CD4-positive, alpha-beta memory T cell (primary cell): ENCODE data around the gene CERT1. TPM values are rescaled to one million over a fixed set of nuclear protein-coding genes. Genes with fewer than 3 reads are reported as not detected.

Source experiments
- CTCF ChIA-PET: fragments of 350-600 bp; sonication (Branson Sonifier 250); formaldehyde crosslinking; loops from one replicate; lab custom pipeline; 2021; ENCODE audit warnings: inconsistent platforms; ENCODE audit not compliant: partially characterized antibody; lab: Charles Lee
- POLR2A ChIA-PET: fragments of 350-600 bp; sonication (Branson Sonifier 250); formaldehyde crosslinking; loops from one replicate; lab custom pipeline; 2021; ENCODE audit not compliant: partially characterized antibody; lab: Charles Lee
- DNase-seq, 5 donors: peaks; one replicate each; pipeline versions ENCODE4 v3.0.0 to v3.0.0-alpha.2; 2020 to 2022; ENCODE audit warnings: mixed read lengths in 1 of 5
- H3K27ac ChIP-seq: one replicate; pipeline ENCODE4 v1.7.0; 2013; ENCODE audit warnings: low read depth, low read length
- H3K27me3 ChIP-seq: 2 replicates; pipeline ENCODE4 v1.7.0; 2013; ENCODE audit warnings: mild to moderate bottlenecking, low read length, moderate library complexity; ENCODE audit not compliant: insufficient read depth
- H3K36me3 ChIP-seq: 2 replicates; pipeline ENCODE4 v1.7.0; 2013; ENCODE audit warnings: mild to moderate bottlenecking, low read length, moderate library complexity; ENCODE audit not compliant: insufficient read depth
- H3K4me1 ChIP-seq: 2 replicates; pipeline ENCODE4 v1.7.0; 2013; ENCODE audit warnings: mild to moderate bottlenecking, low read length, moderate library complexity; ENCODE audit not compliant: insufficient read depth
- H3K4me3 ChIP-seq, 2 donors: one replicate each; pipeline ENCODE4 v1.7.0; 2013; ENCODE audit warnings: low read length in 2 of 2, mild to moderate bottlenecking in 1 of 2
- H3K9me3 ChIP-seq, 2 donors: one replicate each; pipeline ENCODE4 v1.7.0; 2013; ENCODE audit warnings: low read length in 2 of 2, control low read depth in 1 of 2; ENCODE audit not compliant: control insufficient read depth in 1 of 2
- H3K27ac Mint-ChIP-seq, 7 donors: one replicate each; pipeline ENCODE4 v1.8.0; 2020 to 2021; ENCODE audit warnings: mixed read lengths in 7 of 7, mild to moderate bottlenecking in 6 of 7, inconsistent platforms in 3 of 7, moderate library complexity in 3 of 7
- H3K27me3 Mint-ChIP-seq, 2 donors: one replicate each; pipeline ENCODE4 v1.8.0; 2020 to 2021; ENCODE audit warnings: mixed read lengths in 2 of 2
- H3K36me3 Mint-ChIP-seq, 2 donors: one replicate each; pipeline ENCODE4 v1.8.0; 2020 to 2021; ENCODE audit warnings: mixed read lengths in 2 of 2, inconsistent platforms in 1 of 2, mild to moderate bottlenecking in 1 of 2
- H3K4me1 Mint-ChIP-seq, 4 donors: one replicate each; pipeline ENCODE4 v1.8.0; 2020 to 2021; ENCODE audit warnings: mixed read lengths in 4 of 4, mild to moderate bottlenecking in 1 of 4
- H3K4me3 Mint-ChIP-seq, 8 donors: one replicate each; pipeline ENCODE4 v1.8.0; 2020 to 2021; ENCODE audit warnings: mixed read lengths in 8 of 8, mild to moderate bottlenecking in 7 of 8, moderate library complexity in 6 of 8, inconsistent platforms in 3 of 8
- H3K9me3 Mint-ChIP-seq, 8 donors: one replicate each; pipeline ENCODE4 v1.8.0; 2020 to 2021; ENCODE audit warnings: mixed read lengths in 8 of 8, mild to moderate bottlenecking in 5 of 8, inconsistent platforms in 3 of 8, moderate library complexity in 1 of 8
- intact Hi-C: fragments of 100-400 bp; cut with micrococcal nuclease; formaldehyde crosslinking; loops from one replicate; pipeline ENCODE4 v1.15.1; 2023
- polyA plus RNA-seq, 2 donors: library from polyadenylated mRNA; unstranded; fragments of 300-500 nt; fragmentation: Illumina TruSeq; gene quantifications; one replicate each; pipeline ENCODE4 v1.2.3, GENCODE V29; 2021
- total RNA-seq, 2 experiments: library from RNA; stranded (reverse); gene quantifications; one replicate each; pipeline ENCODE4 v1.2.3, GENCODE V29; 2021

The CERT1 gene
- total and polyA plus RNA-seq, 4 experiments from 2014 or later = 16.8 to 49.7 (median 33.2) TPM

DNA sequence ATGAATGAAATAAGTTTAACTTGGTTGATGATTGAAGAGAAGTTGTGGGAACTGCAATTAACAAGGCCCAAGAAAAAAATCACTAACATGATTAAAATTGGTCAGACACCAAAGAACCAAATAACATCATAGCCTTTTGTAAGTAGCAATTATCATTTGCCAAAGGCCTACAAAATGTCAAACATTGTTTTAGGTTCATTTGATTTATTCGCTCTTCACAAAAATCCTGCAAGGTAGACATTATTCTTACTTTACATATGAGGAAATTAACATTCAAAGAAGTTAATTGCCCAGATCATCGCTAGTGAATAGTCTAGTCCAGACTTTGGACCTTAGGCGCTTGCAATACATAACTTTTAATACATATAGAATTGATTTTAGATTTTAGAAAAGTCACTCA lies 2.9 kb upstream of the CERT1 start:
- Histone ChIP-seq H3K9me3 (no peaks in the 10 kb centered on the region), H3K36me3 (no peaks in the 10 kb centered on the region), H3K27me3 (no peaks in the 10 kb centered on the region), H3K4me1 (peaks cover 36% of the 10 kb centered on the region), H3K4me3 (no peak overlapping the region), H3K27ac (no peak overlapping the region)
- no peaks in the 10 kb centered on the region for H3K27me3 Mint-ChIP-seq
- H3K27ac Mint-ChIP-seq = peak overlapping the region in 2 of 7 donors; percentile 42 to 98
- intact Hi-C loops = loop anchor here (5.0 to 10.0 kb wide), 4 partner anchors 163 to 1950 kb away; partner anchors contain the start of genes ANKRA2, GCNT4, GFM2 and NSA2
- ChIA-PET CTCF (no interaction called here), POLR2A (no interaction called here)
- DNase-seq = no peak
- H3K9me3 Mint-ChIP-seq = no peaks in the 10 kb centered on the region
- H3K4me3 Mint-ChIP-seq = no peak overlapping the region
- H3K4me1 Mint-ChIP-seq = peaks cover 41 to 67% (median 52%) of the 10 kb centered on the region in 4 donors
- H3K36me3 Mint-ChIP-seq = peaks cover 10 to 15% of the 10 kb centered on the region in 2 donors

DNA sequence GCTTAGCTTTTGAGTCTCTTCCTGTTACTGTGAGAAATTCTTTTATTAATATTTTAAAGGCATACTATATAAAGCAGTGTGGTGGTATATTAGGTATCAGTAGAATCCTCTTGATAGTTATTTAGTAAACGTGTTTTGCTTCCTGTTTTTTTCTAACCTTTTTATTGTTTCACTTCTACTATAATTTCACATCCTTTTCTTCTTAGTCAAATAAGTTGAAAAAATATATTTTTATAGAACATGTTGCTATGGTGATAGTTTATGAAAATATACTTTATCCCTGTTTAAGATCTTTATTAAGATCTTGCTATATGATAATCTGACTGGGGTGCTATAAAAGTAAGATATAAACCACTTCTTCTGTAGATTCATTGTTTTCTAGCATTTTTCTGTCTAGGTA lies 2.4 kb upstream of the CERT1 start:
- peaks cover 36% of the 10 kb centered on the region for H3K4me1 ChIP-seq
- ChIA-PET POLR2A (no interaction called here), CTCF (no interaction called here)
- H3K4me3 ChIP-seq = no peak overlapping the region
- Mint-ChIP-seq H3K27ac (peak overlapping the region in 2 of 7 donors; percentile 42 to 98), H3K4me3 (no peak overlapping the region), H3K36me3 (peaks cover 7 to 15% of the 10 kb centered on the region in 2 donors), H3K9me3 (no peaks in the 10 kb centered on the region), H3K27me3 (no peaks in the 10 kb centered on the region), H3K4me1 (peaks cover 37 to 65% (median 49%) of the 10 kb centered on the region in 4 donors)
- no peak for DNase-seq
- no peaks in the 10 kb centered on the region for H3K36me3 ChIP-seq
- H3K27me3 ChIP-seq = no peaks in the 10 kb centered on the region
- no peaks in the 10 kb centered on the region for H3K9me3 ChIP-seq
- no peak overlapping the region for H3K27ac ChIP-seq
- intact Hi-C loops = loop anchor here (5.0 to 10.0 kb wide), 4 partner anchors 163 to 1949 kb away; partner anchors contain the start of genes ANKRA2, GCNT4, GFM2 and NSA2

DNA sequence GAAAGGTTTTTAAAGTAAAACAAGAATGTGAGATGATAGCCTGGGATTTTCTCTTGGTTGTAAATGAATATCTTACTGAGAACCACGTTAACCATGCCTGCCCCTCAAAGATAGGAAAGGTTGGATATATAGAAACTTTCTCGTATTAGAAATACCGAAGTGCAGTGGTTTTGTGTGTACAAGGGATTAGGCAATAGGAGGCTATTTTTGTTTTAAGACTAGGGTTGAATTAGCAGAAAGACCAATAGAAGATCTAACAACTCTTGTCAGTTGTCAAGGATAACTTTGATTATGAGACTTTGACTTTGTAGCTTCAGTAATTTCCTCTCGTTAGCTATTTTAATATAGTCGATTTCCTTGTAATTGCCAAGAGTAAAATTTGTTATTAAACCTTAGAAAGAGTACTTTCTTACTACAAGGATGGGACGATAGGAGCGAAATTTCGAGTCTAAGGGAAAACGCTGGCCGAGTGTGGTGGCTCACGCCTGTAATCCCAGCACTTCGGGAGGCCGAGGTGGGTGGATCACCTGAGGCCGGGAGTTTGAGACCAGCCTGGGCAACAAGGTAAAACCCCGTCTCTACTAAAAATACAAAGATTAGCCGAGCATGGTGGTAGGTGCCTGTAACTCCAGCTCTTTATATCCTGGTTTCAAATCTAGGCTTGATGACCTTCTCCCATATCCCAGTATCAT lies 1.1 kb upstream of the CERT1 start:
- H3K4me3 ChIP-seq = peak overlapping the region; percentile 5 to 81
- H3K4me1 Mint-ChIP-seq = peaks cover 37 to 67% (median 50%) of the 10 kb centered on the region in 4 donors

DNA sequence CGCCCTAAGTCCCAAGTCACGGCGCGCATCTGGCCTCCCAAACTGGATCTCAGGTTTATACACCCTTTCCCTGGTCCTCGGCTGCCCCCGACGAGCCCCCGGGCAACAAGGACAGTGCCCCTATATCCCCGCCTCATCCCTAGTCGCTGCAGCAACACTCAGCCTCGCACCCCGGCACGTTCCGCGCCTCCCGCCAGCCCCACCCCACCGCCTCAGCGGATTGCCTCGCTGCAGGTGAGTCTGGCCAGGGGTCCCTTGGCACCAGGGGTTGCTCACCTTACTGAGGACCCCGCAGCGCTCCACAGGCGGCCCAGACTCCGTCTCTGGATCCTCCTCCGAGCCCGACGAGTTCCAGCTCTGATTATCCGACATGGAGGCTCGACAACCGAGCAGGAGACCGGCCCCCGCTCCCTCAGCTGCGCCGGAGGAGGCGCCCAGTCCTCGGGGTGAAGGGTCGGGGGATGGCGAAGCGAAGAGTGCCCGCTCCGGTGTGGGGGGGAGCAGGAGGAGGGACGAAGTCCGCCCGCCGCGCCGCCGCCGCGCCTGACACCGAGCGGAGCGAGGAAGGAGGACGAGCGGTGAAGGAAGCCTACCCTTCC lies 494 bp downstream of the CERT1 start:
- H3K4me1 Mint-ChIP-seq = peaks cover 40 to 65% (median 48%) of the 10 kb centered on the region in 4 donors
- peak in 1 of 5 donors; percentile 66 for DNase-seq

More for the DNA sequence above, 1.1 kb upstream of the CERT1 start:
- no peaks in the 10 kb centered on the region for H3K27me3 ChIP-seq
- no peaks in the 10 kb centered on the region for H3K27me3 Mint-ChIP-seq
- peaks cover under 1 to 11% of the 10 kb centered on the region in 2 donors for H3K36me3 Mint-ChIP-seq
- H3K27ac Mint-ChIP-seq = peak overlapping the region; percentile 94 to 98 (median 96)
- ChIA-PET CTCF (no interaction called here), POLR2A (interaction anchor here (1.3 to 1.9 kb wide), 3 partner anchors 9 to 205 kb away, joined by 6 to 11 read pairs (median 6); partner anchors contain the start of genes HMGCR and POC5)
- peak overlapping the region; percentile 90 to 97 (median 96) for H3K4me3 Mint-ChIP-seq
- no peaks in the 10 kb centered on the region for H3K36me3 ChIP-seq
- no peaks in the 10 kb centered on the region for H3K9me3 ChIP-seq
- DNase-seq = no peak
- H3K4me1 ChIP-seq = peaks cover 44% of the 10 kb centered on the region
- intact Hi-C loops = loop anchor here (5.0 to 10.0 kb wide), 4 partner anchors 165 to 1948 kb away; partner anchors contain the start of genes ANKRA2, GCNT4, GFM2 and NSA2
- no peaks in the 10 kb centered on the region for H3K9me3 Mint-ChIP-seq
- H3K27ac ChIP-seq = peak overlapping the region; percentile 76

DNA sequence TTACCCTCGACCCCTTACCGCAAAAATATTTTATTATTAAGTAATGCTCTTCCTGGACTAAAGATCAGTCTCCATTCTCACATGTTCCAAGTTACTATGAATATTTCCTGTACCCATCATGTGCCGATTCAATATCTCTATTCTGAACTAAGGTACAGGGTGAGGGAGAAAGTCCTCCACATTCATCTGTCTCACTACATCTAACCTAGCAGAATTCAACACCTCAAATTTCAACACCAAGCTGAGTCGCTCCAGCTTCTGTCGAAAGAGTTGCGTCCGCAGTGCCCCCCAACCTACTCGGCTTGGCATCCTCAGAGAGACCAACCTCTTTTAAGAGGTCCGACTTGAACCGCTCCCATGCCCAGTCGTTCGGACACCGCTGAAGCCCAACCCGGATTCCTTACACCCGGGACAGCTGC lies 1.0 kb downstream of the CERT1 start:
- no peaks in the 10 kb centered on the region for H3K36me3 ChIP-seq
- H3K4me3 ChIP-seq = peak overlapping the region; percentile 54 to 81
- Mint-ChIP-seq H3K36me3 (peaks cover 6 to 18% of the 10 kb centered on the region in 2 donors), H3K27ac (peak overlapping the region; percentile 71 to 98 (median 95)), H3K9me3 (no peaks in the 10 kb centered on the region), H3K27me3 (no peaks in the 10 kb centered on the region), H3K4me1 (peaks cover 42 to 70% (median 50%) of the 10 kb centered on the region in 4 donors), H3K4me3 (peak overlapping the region; percentile 90 to 97 (median 96))
- peak in 2 of 5 donors; percentile 2 to 29 for DNase-seq
- ChIA-PET CTCF (interaction anchor here (1.2 kb wide), 1 partner anchor 273 kb away, joined by 4 read pairs; no protein-coding TSS in a partner anchor), POLR2A (interaction anchor here (0.8 to 1.8 kb wide), 6 partner anchors 93 to 743 kb away, joined by 3 to 6 read pairs (median 3); partner anchors contain the start of genes ANKRD31, GFM2, HMGCR and NSA2)
- peak overlapping the region; percentile 76 for H3K27ac ChIP-seq
- intact Hi-C loops = loop anchor here (2.0 to 10.0 kb wide), 5 partner anchors 167 to 1946 kb away; partner anchors contain the start of genes ANKRA2, GCNT4, GFM2 and IQGAP2
- H3K27me3 ChIP-seq = no peaks in the 10 kb centered on the region
- H3K4me1 ChIP-seq = peaks cover 44% of the 10 kb centered on the region
- H3K9me3 ChIP-seq = no peaks in the 10 kb centered on the region

More for the DNA sequence above, 494 bp downstream of the CERT1 start:
- Mint-ChIP-seq H3K27me3 (no peaks in the 10 kb centered on the region), H3K4me3 (peak overlapping the region; percentile 90 to 97 (median 96)), H3K9me3 (no peaks in the 10 kb centered on the region), H3K36me3 (peaks cover under 1 to 13% of the 10 kb centered on the region in 2 donors), H3K27ac (peak overlapping the region; percentile 94 to 98 (median 96))
- H3K36me3 ChIP-seq = no peaks in the 10 kb centered on the region
- H3K27ac ChIP-seq = peak overlapping the region; percentile 76
- no peaks in the 10 kb centered on the region for H3K9me3 ChIP-seq
- intact Hi-C loops = loop anchor here (1.0 to 10.0 kb wide), 11 partner anchors 8 to 1946 kb away; partner anchors contain the start of genes ANKRA2, ANKRD31, F2RL1 and GCNT4
- CTCF ChIA-PET = interaction anchor here (1.2 kb wide), 1 partner anchor 274 kb away, joined by 4 read pairs; no protein-coding TSS in a partner anchor
- POLR2A ChIA-PET = interaction anchor here (0.8 to 1.9 kb wide), 8 partner anchors 10 to 892 kb away, joined by 3 to 11 read pairs (median 4); partner anchors contain the start of genes ANKRD31, HMGCR and POC5
- peak overlapping the region; percentile 54 to 81 for H3K4me3 ChIP-seq
- H3K27me3 ChIP-seq = no peaks in the 10 kb centered on the region
- H3K4me1 ChIP-seq = peaks cover 44% of the 10 kb centered on the region

DNA sequence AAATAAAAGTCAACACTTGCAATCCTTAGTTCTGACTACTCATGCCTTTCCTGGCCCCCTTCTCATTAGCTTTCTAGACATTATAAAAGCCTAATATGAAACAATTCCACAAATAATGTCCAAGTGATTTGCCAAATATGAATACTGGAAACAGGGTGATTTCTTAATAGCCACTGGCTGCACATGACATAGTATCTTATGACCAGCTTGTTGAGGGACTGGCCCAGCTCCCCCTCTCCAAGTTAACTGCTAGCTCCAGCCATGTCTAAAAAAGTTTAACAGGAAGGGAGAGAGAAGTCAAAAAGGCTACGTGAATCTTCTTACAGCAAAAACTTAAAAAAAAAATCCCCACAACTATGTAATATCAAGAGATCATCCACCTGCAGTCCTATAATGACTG lies 1.5 kb downstream of the CERT1 start:
- CTCF ChIA-PET = interaction anchor here (1.2 kb wide), 1 partner anchor 273 kb away, joined by 4 read pairs; no protein-coding TSS in a partner anchor
- H3K4me1 ChIP-seq = peaks cover 44% of the 10 kb centered on the region
- H3K27ac Mint-ChIP-seq = peak overlapping the region in 5 of 7 donors; percentile 38 to 98 (median 58)
- intact Hi-C loops = loop anchor here (2.0 to 10.0 kb wide), 5 partner anchors 167 to 1945 kb away; partner anchors contain the start of genes ANKRA2, GCNT4, GFM2 and IQGAP2
- H3K27ac ChIP-seq = peak overlapping the region; percentile 76
- H3K27me3 ChIP-seq = no peaks in the 10 kb centered on the region
- POLR2A ChIA-PET = interaction anchor here (0.6 to 1.8 kb wide), 6 partner anchors 65 to 743 kb away, joined by 3 to 5 read pairs (median 3); partner anchors contain the start of genes ANKRD31, GFM2, HMGCR and NSA2
- H3K4me3 ChIP-seq = no peak overlapping the region
- peaks cover 42 to 70% (median 50%) of the 10 kb centered on the region in 4 donors for H3K4me1 Mint-ChIP-seq
- peak overlapping the region; percentile 90 to 97 (median 96) for H3K4me3 Mint-ChIP-seq
- no peaks in the 10 kb centered on the region for H3K9me3 Mint-ChIP-seq
- H3K36me3 ChIP-seq = no peaks in the 10 kb centered on the region
- peaks cover 6 to 20% of the 10 kb centered on the region in 2 donors for H3K36me3 Mint-ChIP-seq
- no peaks in the 10 kb centered on the region for H3K9me3 ChIP-seq
- DNase-seq = no peak
- no peaks in the 10 kb centered on the region for H3K27me3 Mint-ChIP-seq
